Stimulated activated CD8-positive, alpha-beta memory T cell treated with anti-CD3 and anti-CD28 coated beads, Interleukin-12 subunit alpha, Interleukin-12 subunit beta, amount 100 ng/mL, for 24 hours (primary cell): ENCODE measurements around the gene ECI1.
"Not testable (repeated sequence)": the region's sequence is repeated elsewhere in the genome, so short reads cannot be mapped to it uniquely, and the experiment has no call there.

Experiments used
- DNase-seq: peaks from one replicate; pipeline ENCODE4 v3.0.0-alpha.2; 2020; ENCODE audit errors: extremely low read depth

The ECI1 gene

DNA sequence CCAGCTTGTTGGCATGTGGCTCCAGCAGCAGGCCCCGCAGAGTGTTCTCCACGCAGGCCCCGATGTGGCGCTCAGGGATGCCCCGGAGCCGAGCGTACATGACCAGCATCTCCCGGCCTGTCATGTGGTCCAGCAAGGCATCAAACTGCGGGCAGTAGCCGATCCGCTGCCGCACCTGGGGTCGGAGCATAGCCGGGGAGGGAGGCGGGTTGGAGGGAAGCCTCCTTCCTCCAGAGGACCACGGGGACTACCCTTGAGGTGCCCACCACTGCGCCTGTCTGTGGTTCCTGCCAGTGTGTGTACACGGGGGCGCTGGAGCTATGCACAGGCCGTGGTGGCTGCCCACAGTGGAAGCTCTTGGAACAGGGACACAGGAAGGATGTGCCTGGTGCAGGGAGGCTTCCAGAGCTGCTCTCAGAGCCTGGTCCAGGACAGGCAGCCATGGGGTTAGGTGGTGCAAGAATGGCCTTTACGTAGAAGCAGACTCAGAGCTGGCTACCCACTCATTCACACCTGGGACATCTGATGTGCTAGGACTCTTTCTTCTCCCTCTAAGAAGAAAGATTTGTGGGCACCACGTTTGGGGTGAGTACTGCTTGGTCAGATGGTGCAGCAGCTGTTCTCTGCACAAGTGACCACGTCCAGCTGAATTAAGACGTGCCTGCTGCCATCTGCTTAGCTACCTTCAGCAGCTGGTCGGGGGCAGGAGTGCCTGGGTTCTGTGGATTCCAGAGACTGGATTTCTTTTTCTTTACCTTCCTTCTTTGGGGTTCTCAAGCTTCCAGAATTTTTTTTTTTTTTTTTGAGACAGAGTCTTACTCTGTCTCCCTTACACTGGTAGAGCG, 27.8 kb upstream of the ECI1 start:
- no peak for DNase-seq

GRCh38 chr16:2278272-2278608, 26.9 kb upstream of the ECI1 start:
- no peak for DNase-seq

DNA sequence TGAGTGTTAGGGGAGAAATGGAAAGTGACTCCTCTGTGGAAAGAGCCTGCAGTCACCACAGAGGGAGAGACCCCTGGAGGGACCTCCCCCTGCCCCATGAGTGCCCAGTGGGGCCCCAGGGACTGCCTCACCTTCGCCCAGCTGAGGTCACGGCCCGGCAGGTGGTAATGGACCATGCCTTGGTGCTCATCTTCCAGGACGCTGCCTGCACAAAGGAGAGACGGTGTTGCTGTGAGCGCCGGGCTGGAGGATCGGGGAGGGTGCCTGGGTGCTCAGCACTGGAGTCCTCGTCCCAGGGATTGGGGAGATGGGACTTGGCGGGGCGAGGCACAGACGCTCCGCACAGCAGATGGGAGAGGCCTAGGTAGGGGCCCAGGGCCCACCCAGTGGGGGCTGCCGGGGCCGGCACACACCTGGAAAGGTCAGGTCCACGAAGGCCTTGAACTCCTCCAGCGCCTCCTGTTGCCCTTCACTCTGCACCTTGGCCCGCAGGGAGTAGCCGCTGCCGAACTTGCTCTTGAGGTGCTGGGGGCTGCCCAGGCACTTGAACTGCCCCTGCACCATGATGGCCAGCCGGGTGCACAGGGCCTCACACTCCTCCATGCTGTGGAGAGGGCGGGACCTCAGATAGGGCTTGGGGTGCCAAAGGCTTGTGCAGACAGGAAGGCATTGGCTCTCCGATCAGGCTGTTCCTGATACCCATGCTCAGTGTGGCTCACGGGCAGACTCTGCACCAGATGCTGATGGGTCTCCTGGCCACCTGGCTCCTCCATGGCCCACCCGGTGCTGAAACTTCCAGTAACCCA, 26.3 kb upstream of the ECI1 start:
- no peak for DNase-seq

GRCh38 chr16:2276368-2277195, 25.2 kb upstream of the ECI1 start:
- DNase-seq = no peak

- no peak for DNase-seq
Measured at GRCh38 chr16:2275476-2276367, 24.3 kb upstream of the ECI1 start.

DNA sequence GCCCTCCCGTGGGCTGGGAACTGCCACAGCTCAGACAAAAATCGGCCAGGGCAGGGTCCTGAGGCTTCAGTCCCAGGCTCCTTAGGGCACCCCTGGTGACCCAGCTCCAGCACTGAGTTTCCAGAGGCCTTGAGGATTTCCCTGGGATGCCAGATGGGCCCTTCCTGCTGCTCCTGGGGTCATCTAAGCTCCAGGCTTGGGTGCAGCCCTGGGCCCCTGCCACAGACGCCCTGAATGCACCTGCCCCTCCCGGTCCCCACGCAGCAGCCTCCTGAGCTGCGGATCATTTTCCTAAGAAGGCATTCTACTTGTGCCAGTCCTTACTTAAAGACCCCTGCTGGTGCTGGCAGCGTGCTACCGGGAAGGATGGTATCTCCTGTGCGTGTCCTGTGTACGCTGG, 22.5 kb upstream of the ECI1 start:
- no peak for DNase-seq

DNA sequence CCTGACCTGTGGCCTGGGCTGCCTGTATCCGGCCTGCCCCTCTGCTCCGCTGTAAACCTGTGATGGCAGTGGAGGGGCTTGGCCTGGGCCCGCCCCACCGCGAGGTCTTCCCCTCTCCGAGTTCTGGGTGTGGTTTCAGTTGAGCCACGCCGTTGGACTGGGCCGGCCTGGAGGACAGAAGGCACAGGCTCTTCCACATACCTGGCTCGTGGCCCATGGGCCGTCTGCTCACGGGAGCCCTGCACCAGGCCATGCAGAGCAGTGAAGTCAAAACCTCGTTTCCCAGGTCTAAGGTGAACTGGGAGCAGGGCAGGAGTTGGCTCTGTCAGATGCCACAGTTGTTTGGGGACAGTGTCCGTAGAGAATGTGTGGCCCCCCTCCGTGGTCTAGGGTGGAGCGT, 22.1 kb upstream of the ECI1 start:
- DNase-seq = no peak

DNA sequence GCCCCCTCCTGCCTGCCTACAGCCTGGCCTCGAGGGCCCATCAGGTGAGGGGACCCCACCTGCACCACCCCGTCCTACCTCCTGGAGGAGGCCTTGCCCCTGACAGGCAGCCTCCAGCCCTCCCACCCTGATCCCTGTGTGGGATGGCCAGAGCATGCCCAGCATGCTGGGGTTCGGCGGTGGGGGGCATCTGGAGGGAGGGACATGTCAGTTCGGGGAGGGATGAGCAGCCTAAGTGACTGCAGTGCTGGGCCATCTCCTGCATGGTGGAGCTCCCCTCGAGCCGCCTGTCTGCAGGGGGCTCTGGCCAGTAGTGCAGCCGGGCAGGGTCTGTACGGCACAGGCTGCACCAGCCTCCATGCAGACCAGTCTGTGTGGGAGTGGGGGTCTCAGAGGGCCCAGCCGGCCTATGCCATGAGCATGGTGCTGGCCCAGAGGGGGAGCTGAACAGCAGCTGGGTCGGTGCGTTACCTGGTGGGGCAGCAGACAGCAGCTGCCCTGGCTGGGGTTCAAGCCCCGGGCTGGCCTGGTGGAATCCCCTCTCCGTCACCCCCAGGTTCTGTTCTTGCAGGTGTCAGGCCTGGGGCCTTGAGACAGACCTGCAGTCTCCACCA, 20.6 kb upstream of the ECI1 start:
- no peak for DNase-seq

- no peak for DNase-seq
Measured at GRCh38 chr16:2270588-2271470, 19.4 kb upstream of the ECI1 start.

- no peak for DNase-seq
Measured at GRCh38 chr16:2270070-2270462, 18.7 kb upstream of the ECI1 start.

GRCh38 chr16:2267913-2268666, 16.7 kb upstream of the ECI1 start, which contains the start of gene RNPS1:
RNPS1 (minus strand) TSS chr16:2268126; CDS start chr16:2264643, 3,483 bp downstream.
- peak; percentile 94 for DNase-seq

GRCh38 chr16:2267505-2267912, 16.1 kb upstream of the ECI1 start:
- peak; percentile 30 for DNase-seq

DNA sequence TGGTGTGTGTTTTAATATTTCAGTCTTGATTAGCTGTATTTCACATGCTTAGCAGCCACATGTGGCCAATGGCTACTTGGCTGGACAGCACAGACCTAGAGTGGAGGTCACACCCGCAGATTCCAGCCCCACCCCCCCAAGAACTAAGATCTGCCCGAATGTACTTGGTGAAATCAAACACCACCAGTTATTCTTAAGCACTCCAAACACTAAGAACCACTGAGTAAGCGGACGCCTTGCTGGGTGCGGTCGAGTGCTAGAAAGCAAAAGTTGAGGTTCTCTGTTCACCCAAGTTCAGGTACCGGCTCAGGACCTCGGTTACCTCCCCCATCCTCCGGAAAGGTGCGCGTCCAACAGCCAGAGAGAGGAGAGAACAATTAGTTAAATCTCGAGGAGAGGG, 15.5 kb upstream of the ECI1 start:
- DNase-seq = not testable (repeated sequence)

DNA sequence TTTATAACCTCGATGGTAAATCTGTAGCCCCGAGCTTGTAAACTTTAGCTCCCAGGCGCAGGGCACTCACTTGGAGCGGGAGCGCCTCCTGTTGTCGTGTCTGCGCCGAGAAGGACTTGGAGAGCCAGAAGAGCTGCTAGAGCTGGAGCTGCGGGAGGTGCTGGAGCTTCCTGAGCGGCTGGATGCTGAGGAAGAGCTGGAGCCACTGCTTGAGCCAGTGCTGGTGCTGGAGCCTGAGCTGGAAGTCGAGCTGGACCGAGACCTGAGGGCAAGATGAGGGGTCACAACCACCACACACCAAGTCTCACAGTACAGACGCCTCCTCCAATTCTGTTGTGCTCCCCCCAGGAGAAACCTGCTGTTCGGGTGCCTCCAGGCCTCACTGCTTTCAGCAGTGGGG, 11.6 kb upstream of the ECI1 start:
- not testable (repeated sequence) for DNase-seq

- DNase-seq = no peak
Measured at GRCh38 chr16:2260250-2260649, 8.9 kb upstream of the ECI1 start.

DNA sequence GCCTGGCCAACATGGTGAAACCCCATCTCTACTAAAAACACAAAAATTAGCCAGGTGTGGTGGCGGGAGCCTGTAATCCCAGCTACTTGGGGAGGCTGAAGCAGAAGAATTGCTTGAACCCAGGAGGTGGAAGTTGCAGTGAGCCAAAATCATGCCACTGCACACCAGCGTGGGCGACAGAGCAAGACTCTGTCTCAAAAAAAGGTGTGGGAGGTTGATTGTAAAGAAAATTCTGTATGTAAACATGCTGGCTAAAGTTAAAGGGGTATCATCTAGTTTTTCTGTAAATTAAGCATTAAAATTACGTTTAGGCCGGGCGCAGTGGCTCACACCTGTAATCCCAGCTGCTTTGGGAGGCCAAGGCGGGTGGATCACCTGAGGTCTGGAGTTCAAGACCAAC, 7.1 kb upstream of the ECI1 start:
- not testable (repeated sequence) for DNase-seq

- no peak for DNase-seq
Measured at GRCh38 chr16:2257726-2258125, 6.3 kb upstream of the ECI1 start.

- no peak for DNase-seq
Measured at GRCh38 chr16:2256531-2257140, 5.2 kb upstream of the ECI1 start.

- no peak for DNase-seq
Measured at GRCh38 chr16:2253293-2253692, 1.9 kb upstream of the ECI1 start.
